ENCODE data around the gene CWC22. TPM values are rescaled to one million over a fixed set of nuclear protein-coding genes. Genes with fewer than 3 reads are reported as not detected.

CWC22 gene
- total RNA-seq, 2 donors from 2014 or later, result 13.8 to 14.0 TPM

Other genes with a start within 250 kb of the CWC22 start
- gene ZNF385B, start 145.7 kb downstream of the CWC22 start, total RNA-seq, result not detected

Measured in T-helper 17 cell (primary cell).